K562 (cell line): ENCODE data around the gene ZSCAN25. TPM values are rescaled to one million over a fixed set of nuclear protein-coding genes. Genes with fewer than 3 reads are reported as not detected.
A peak's percentile ranks its signal among the peaks of the same experiment; 100 is the strongest.

Experiments used
- ATF6 ChIP-seq: sonication (generic); formaldehyde crosslinking; IDR thresholded peaks from 2 replicates; pipeline ENCODE4 v1.4.0; 2020; ENCODE audit warnings: mild to moderate bottlenecking, missing genetic modification reagents
- CREM ChIP-seq: IDR thresholded peaks from 2 replicates; pipeline ENCODE4 v1.6.1; 2014; ENCODE audit warnings: antibody characterized with exemption, low read depth
- DEAF1 ChIP-seq: fragments of 450-650 bp; formaldehyde crosslinking; IDR thresholded peaks from 2 replicates; pipeline ENCODE4 v1.4.0; 2020; ENCODE audit warnings: mild to moderate bottlenecking, moderate library complexity
- EHMT2 ChIP-seq: fragments of 450-650 bp; IDR thresholded peaks from 2 replicates; pipeline ENCODE4 v1.6.1; 2018; ENCODE audit warnings: antibody characterized with exemption
- GATA2 ChIP-seq: sonication (generic); formaldehyde crosslinking; IDR thresholded peaks from 2 replicates; pipeline ENCODE4 v1.4.0; 2020; ENCODE audit warnings: mild to moderate bottlenecking, missing genetic modification reagents
- GTF2F1 ChIP-seq: IDR thresholded peaks from 2 replicates; pipeline ENCODE4 v1.6.1; 2011; ENCODE audit warnings: low read depth, low read length, improper control_type of control experiment
- JUND ChIP-seq, 2 experiments: IDR thresholded peaks; 2 replicates in 1 of 2; 3 replicates in 1 of 2; pipeline ENCODE4 v1.6.1; 2011; ENCODE audit warnings: borderline replicate concordance in 2 of 2, low read depth in 2 of 2, low read length in 2 of 2, improper control_type of control experiment in 1 of 2, missing biosample characterization in 1 of 2, missing genetic modification characterization in 1 of 2, missing genetic modification reagents in 1 of 2
- MIER1 ChIP-seq: fragments of 450-650 bp; IDR thresholded peaks from 2 replicates; pipeline ENCODE4 v1.6.1; 2016; ENCODE audit warnings: antibody characterized with exemption, mild to moderate bottlenecking, low read depth
- MLLT1 ChIP-seq, 2 experiments: fragments of 450-650 bp; IDR thresholded peaks; 2 replicates each; pipeline ENCODE4 v1.6.1; 2016
- MYBL2 ChIP-seq, 2 experiments: fragments of 450-650 bp in 1 of 2; sonication (generic) in 1 of 2; formaldehyde crosslinking in 1 of 2; IDR thresholded peaks; 2 replicates each; pipeline versions ENCODE4 v1.6.1 to v1.8.1; 2017 to 2022; ENCODE audit warnings: borderline replicate concordance in 1 of 2, inconsistent platforms in 1 of 2, low read depth in 1 of 2, mild to moderate bottlenecking in 1 of 2, missing genetic modification reagents in 1 of 2, moderate library complexity in 1 of 2
- NR0B1 ChIP-seq: fragments of 450-650 bp; IDR thresholded peaks from one replicate; pipeline ENCODE4 v1.6.1; 2018; ENCODE audit warnings: mild to moderate bottlenecking, moderate library complexity; ENCODE audit not compliant: partially characterized antibody
- PHTF2 ChIP-seq: fragments of 250-450 bp; sonication (Bioruptor Pico); IDR thresholded peaks from 2 replicates; pipeline ENCODE4 v1.5.0; 2021; ENCODE audit warnings: mild to moderate bottlenecking
- POLR2A ChIP-seq: fragments of 450-650 bp; conservative IDR thresholded peaks from 2 replicates; pipeline ENCODE4 v1.6.1; 2016
- SP2 ChIP-seq: IDR thresholded peaks from 2 replicates; pipeline ENCODE4 v1.6.1; 2011; ENCODE audit warnings: mild to moderate bottlenecking, low read depth, low read length, moderate library complexity; ENCODE audit not compliant: poor library complexity, severe bottlenecking; ENCODE audit errors: extremely low read depth
- ZFP36 ChIP-seq: fragments of 150-350 bp; IDR thresholded peaks from 2 replicates; pipeline ENCODE4 v1.6.1; 2018; ENCODE audit warnings: low read length, low read depth; ENCODE audit not compliant: partially characterized antibody
- ZNF57 ChIP-seq: fragments of 450-650 bp; formaldehyde crosslinking; IDR thresholded peaks from 2 replicates; pipeline ENCODE4 v1.4.0; 2020; ENCODE audit warnings: mild to moderate bottlenecking, moderate library complexity
- ZNF583 ChIP-seq: fragments of 250-450 bp; sonication (Bioruptor Pico); IDR thresholded peaks from 2 replicates; pipeline ENCODE4 v1.4.0; 2020
- ZNF766 ChIP-seq: fragments of 200-800 bp; sonication (Bioruptor generic); conservative IDR thresholded peaks from 2 replicates; pipeline ENCODE4 v1.6.1; 2016; ENCODE audit warnings: missing genetic modification characterization, missing compliant biosample characterization
- ZNF77 ChIP-seq: fragments of 250-450 bp; sonication (Bioruptor Pico); IDR thresholded peaks from 2 replicates; pipeline ENCODE4 v1.5.0; 2020
- polyA plus RNA-seq, 8 experiments: library from polyadenylated mRNA; depleted of rRNA in 4 of 8; stranded (reverse) in 5 of 8; unstranded in 3 of 8; fragments of >200 nt; fragmentation: Nextera tagmentation in 2 of 8; fragmentation: Illumina TruSeq in 1 of 8; extraction: Ambion mirVana in 2 of 8; extraction: Trizol in 1 of 8; gene quantifications; 2 replicates each; pipeline versions ENCODE4 v1.2.1 to v1.2.3, GENCODE V29; 2011 to 2014; ENCODE audit warnings: inconsistent platforms in 1 of 8, missing spikeins in 1 of 8
- total RNA-seq, 7 experiments: library from RNA; depleted of rRNA in 6 of 7; stranded (reverse); fragments of >200 nt in 6 of 7; fragmentation: Illumina TruSeq in 2 of 7; extraction: Trizol in 2 of 7; gene quantifications; 2 replicates each; pipeline versions ENCODE4 v1.2.1 to v1.2.3, GENCODE V29; 2011 to 2021; ENCODE audit warnings: low replicate concordance in 1 of 7

Gene ZSCAN25
- total and polyA plus RNA-seq, 9 of the 15 experiments (the other 6 are each of a cell fraction or from before 2014, with no cell fraction given) = 0.94 to 18.4 (median 12.8) TPM

GRCh38 chr7:99616359-99617191 is at the start of gene ZSCAN25 (continued):
- TF ChIP-seq ZNF583 (CRISPR knock-in tag) (peak; percentile 58; the same call in 1 of the 2 replicates), ZNF766 (CRISPR knock-in tag) (peak; percentile 76; the same call in 1 of the 2 replicates), EHMT2 (peak; percentile 42; the same call in 1 of the 2 replicates), CREM (peak; percentile 95), GTF2F1 (peak; percentile 84), PHTF2 (no peak), ZNF57 (CRISPR knock-in tag) (no peak), MLLT1 (IDR thresholded peaks at IDR 0.05) (peak; percentile 56 to 61; a peak in 2 of 4 replicates), SP2 (peak; percentile 100), JUND (IDR thresholded peaks at IDR 0.05; ENCODE audit: borderline replicate concordance, low read depth, low read length) (peak; percentile 81), JUND (tag; IDR thresholded peaks at IDR 0.05; ENCODE audit: borderline replicate concordance, low read depth, low read length) (peak; percentile 23; the same call in 1 of the 3 replicates), MYBL2 (IDR thresholded peaks at IDR 0.05; ENCODE audit: low read depth) (peak; percentile 16; the same call in 1 of the 2 replicates), MYBL2 (CRISPR knock-in tag; IDR thresholded peaks at IDR 0.05; ENCODE audit: borderline replicate concordance) (no peak), GATA2 (CRISPR knock-in tag) (peak; percentile 75), DEAF1 (CRISPR knock-in tag) (no peak), ZNF77 (CRISPR knock-in tag) (no peak), ZFP36 (peak; percentile 100), ATF6 (CRISPR knock-in tag) (peak; percentile 92; the same call in 1 of the 2 replicates), POLR2A (peak; percentile 96), NR0B1 (no peak), MIER1 (0 out of 2 replicates have a peak, but pooled peaks have one; percentile 52)
